ENCODE results near the gene DQX1.
A peak's percentile ranks its signal among the peaks of the same experiment; 100 is the strongest.
"Not testable (repeated sequence)": the region's sequence is repeated elsewhere in the genome, so short reads cannot be mapped to it uniquely, and the experiment has no call there.

Gene DQX1

GRCh38 chr2:74491648-74492544 lies 34.1 kb downstream of the DQX1 start:
- DNase-seq = no peak

DNA sequence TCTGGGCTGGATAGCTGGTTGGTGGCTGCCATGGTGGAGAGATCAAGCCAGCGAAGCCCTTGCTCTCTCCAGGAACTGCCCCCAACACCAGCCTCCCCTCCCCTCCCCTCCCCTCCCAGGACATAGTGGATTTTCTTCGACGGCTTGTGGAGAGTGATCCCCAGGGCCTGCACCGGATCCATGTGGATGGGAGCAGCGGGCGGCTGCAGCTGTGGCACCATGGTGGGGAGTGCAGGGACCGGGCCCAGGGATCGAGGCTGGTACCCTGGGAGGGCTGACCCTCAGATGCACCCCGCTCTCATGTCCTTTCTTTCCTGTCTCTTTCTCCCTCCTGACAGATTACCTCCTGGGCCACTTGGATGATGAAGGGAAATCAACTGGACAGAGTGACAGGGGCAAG lies 36.1 kb downstream of the DQX1 start:
- no peak for DNase-seq

- DNase-seq = no peak
These were observed 37.2 kb downstream of the DQX1 start for GRCh38 chr2:74488643-74489481.

- DNase-seq = no peak
These were observed 39.9 kb downstream of the DQX1 start for GRCh38 chr2:74486141-74486540.

DNA sequence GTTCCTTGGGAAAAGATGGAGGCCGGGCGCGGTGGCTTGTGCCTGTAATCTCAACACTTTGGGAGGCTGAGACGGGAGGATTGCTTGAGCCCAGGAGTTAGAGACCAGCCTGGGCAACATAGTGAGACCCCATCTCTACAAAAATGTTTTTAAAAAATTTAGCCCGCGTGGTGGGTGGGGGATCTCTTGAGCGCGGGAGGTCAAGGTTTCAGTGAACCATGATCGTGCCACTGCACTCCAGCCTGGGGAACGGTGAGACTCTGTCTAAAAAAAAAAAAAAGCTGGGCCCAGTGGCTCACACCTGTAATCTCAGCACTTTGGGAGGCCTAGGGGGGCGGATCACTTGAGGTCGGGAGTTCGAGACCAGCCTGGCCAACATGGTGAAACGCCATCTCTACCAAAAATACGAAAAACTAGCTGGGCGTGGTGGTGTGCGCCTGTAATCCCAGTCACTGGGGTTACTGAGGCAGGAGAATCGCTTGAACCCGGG lies 42.3 kb downstream of the DQX1 start:
- not testable (repeated sequence) for DNase-seq

- peak; percentile 89 for DNase-seq
These were observed 43.0 kb downstream of the DQX1 start, which contains the start of the genes CCDC142 and TTC31 for GRCh38 chr2:74482801-74483674. Gene CCDC142 (minus strand): TSS chr2:74482998. CDS start chr2:74482837, 161 bp downstream. Gene TTC31 (plus strand): TSS chr2:74483081. CDS start chr2:74483096, 15 bp downstream.

DNA sequence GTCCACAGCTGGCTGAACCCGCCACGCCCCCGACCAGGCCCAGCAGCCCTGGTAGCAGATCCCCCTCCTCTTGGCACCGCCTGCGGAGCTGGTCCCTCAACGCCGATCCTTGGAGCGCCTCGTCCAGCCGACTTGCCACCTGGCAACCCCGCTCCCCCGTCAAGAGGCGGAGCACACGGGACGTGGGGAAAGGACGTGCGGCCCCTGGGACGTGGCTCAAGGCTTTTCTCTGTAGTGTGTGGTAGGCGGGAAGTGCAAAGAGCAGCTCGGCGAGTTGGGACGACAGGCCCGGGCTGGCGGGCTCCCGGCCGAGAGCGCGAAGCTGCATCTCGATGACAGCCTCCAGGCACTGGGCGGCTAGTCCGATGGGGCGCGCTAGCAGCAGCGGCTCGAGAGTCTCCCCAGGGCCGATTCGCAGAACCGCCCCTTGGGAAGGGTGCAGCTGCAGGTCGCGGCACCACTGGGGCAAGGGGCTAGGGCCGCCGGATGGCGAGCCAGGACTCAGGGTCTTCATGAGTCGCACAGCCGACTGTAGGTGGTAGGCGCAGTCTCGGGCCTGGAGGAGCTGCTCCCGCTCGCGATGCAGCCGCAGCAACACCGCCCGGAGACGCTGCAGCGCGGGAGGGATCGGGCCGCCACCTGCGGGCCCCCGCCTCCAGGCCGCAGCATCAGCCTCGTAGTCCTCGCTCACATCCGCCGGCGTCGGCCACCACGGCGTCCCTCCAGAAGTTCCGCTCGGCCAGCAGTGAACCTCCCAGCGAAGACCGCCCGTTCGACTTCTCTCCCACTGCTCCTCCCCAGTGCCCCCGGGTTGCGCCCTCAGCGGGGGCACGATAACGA lies 43.9 kb downstream of the DQX1 start:
- DNase-seq = no peak

DNA sequence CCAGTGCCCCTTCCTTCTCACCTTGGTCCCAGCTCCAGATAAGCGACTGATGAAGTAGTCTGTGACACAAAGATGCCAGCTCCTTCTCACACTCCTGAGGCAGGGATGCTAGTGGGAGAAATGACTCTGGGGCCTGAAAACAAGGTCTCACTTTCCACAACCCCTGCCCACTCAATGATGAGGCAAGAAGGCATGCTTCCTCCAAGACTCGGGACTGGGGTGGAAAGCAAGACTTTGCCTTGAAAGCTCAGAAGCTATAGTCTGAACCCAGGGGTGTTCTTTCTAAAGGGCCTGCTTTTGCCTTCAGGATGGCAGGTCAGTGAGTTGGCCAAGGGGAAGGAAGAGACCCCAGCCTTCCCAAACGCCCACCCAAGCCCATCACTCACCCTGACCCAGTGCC lies 44.6 kb downstream of the DQX1 start:
- DNase-seq = no peak

GRCh38 chr2:74474899-74475298 lies 51.1 kb downstream of the DQX1 start:
- DNase-seq = no peak

GRCh38 chr2:74474481-74474880 lies 51.5 kb downstream of the DQX1 start:
- no peak for DNase-seq

DNA sequence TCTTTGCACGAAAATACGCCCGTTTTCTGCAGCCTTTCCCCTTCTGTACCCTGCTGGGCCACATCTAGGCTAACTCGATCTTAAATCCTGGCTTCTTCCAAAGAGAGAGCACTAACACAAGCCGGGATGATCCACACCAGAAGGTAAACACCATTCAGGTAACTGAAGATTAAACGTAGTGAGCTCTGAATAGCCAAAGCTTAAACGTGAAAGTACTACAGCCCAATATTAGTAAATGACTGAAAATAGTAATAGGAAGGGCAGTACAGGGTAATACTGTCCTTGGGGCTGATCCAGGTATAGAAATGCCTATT lies 53.1 kb downstream of the DQX1 start:
- DNase-seq = no peak

GRCh38 chr2:74472086-74472944 lies 53.7 kb downstream of the DQX1 start, which contains the start of gene MRPL53:
Gene MRPL53 (minus strand): TSS chr2:74472680. CDS start chr2:74472660, 20 bp downstream.
- peak; percentile 77 for DNase-seq

GRCh38 chr2:74471332-74472065 lies 54.5 kb downstream of the DQX1 start:
- DNase-seq = no peak

DNA sequence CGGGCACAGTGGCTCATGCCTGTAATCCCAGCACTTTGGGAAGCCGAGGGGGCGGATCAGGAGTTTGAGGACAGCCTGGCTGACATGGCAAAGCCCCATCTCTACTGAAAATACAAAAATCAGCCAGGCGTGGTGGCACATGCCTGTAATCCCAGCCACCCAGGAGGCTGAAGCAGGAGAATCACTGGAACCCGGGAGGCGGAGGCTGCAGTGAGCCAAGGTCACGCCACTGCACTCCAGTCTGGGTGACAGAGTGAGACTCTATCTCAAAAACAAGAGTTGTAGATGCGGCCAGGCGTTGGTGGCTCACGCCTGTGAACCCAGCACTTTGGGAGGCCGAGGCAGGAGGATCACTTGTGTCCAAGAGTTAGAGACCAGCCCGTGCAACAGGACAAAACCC lies 55.3 kb downstream of the DQX1 start:
- DNase-seq = not testable (repeated sequence)

Measured in T1000 (cell line).